GM21723 (cell line): ENCODE data around the gene ACTG1.

Source experiments
- ATAC-seq: cut with Tn5 transposase; IDR thresholded peaks from one replicate; pipeline ENCODE4 v1.9.1; 2021; ENCODE audit warnings: mild to moderate bottlenecking, moderate library complexity; ENCODE audit not compliant: unreplicated experiment

ACTG1 gene

GRCh38 chr17:81483085-81483861, 29.3 kb downstream of the ACTG1 start:
- ATAC-seq, result no peak

- ATAC-seq, result no peak
Measured at GRCh38 chr17:81482673-81483072, 29.9 kb downstream of the ACTG1 start.

DNA sequence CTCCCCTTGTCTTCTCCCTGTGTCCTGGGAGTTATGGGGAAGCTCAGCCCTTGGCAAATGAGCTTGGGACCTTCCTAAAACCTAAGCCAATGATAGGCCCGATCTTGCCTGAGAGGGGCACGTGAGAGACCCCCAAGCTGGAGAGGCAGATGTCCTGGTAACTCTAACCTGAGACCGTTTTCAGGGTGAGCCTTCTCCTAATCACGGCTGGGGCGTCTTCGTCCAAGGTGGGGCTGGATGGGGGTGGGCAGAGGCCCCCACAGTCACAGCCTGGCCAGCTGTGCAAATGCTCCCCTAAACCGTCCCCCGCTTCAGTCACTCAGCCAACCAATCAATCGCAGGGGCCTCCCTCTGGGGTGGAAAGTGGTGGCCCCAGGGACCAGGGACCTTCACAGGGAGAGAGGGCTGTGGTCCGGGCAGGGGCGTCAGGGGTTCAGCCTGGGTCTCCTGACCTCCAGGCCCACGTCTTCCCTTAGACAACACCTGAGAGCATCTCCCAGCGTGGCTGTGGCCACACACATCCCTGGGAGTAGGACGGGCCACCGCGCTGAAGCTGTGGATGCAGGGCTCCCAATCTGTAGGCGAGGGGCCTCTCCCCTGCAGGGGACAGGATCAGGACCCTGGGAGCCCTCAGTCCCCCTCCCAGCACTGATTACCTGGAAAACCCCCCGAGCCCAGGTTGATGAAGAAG, 30.6 kb downstream of the ACTG1 start:
- ATAC-seq, result no peak

- no peak for ATAC-seq
Measured at GRCh38 chr17:81481073-81481799, 31.4 kb downstream of the ACTG1 start.

DNA sequence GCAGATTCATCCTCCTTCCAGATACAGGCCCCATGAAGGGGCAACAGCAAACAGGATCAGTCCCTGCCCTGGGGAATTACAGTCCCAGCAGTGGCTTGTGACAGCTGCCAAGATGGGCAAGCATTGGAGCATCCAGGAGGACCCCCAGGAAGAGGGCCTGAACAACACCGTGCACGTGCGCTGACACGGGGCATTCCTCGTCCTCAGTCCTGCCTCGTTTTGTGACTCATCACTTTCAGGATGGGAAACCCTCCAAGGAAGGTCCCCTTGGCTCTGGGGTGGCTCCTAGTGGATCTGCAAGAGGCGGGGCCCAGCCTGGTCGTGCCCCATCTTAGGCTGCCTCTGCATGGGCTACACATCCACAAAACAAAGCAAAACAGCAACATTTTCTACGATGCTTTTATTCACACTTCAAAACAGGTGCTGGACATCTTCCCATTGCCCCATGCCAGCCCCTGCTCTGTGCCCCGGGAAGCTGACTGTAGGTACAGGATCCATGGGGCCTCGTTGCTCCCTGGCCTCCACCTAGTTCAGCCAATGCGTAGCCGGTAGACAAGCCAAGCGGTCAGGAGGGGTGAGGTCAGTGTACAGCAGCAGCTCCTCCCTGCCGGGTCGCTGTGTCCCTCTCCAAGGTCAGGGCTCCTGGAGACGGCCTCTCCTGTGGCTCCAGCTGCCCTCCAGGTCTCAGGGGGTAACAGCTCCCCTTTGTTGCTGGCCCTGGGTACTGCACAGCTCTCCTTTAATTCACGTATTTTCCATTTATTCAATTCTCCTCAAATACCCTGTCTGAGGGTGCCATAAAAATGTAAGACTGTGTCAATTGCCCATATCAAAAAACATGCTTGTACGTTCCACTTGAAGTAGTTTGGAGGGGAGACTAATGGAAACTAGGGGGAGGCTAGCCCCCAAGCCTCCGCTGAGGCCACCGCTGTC, 32.2 kb downstream of the ACTG1 start:
- ATAC-seq, result no peak

DNA sequence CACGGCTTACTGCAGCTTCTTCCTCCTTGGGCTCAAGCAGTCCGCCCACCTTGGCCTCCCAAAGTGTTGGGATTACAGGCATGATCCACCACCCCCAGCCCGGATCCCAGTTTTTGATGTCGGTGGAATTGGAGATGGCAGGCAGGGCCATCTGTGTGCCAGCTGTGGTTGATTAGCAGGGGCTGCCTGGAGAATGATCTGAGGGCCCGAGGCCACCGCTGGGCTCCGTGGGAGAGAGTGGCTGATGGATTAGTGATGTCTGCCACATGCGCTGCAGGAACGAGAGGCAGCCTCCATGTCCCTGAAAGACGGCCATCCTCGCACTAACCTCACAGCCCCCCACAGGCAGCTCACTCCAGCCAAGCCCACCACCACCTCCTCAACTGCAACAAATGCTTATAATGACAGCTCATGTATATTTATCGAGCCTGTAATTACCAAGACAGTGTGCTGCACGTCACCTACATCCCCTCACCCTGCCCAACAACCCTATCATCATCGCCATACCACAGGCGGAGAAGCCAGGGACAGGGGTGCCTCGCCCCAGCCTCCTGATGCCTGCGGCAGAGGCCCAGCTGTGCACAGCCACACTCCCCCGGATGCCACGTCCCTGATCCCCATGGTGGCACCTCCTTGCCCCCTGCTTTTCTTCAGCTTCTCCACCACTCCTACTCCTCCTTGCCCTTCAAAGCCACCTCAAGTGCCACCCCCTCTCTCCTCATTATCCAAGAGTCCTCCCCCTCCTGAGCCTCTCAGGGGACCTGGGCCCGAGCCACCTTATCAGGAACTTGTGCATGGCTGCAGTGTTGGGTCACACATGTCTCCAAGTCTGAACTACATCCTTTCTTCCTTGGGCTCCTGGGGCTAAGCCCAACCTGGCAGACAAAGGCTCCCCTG, 33.2 kb downstream of the ACTG1 start:
- no peak for ATAC-seq

DNA sequence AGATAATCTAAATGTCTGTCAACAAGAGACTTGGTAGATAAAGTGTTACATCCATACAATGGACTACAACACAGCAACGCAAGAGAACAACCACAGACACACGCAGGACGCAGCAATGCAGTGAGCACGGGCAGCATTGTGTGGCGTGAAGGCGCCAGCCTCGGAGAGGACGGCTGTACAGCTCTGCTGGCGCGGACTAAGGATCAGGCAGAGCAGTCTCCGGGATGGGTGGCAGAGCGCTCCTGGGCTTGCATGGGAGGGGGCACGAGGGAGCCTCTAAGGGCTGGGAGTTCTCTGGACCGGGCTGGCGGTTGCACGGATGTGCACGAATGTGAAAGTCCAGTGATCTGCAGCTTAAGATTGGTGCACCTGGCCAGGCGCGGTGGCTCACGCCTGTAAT, 34.5 kb downstream of the ACTG1 start:
- ATAC-seq, result no peak

- ATAC-seq, result no peak
Measured at GRCh38 chr17:81477173-81477572, 35.4 kb downstream of the ACTG1 start.

DNA sequence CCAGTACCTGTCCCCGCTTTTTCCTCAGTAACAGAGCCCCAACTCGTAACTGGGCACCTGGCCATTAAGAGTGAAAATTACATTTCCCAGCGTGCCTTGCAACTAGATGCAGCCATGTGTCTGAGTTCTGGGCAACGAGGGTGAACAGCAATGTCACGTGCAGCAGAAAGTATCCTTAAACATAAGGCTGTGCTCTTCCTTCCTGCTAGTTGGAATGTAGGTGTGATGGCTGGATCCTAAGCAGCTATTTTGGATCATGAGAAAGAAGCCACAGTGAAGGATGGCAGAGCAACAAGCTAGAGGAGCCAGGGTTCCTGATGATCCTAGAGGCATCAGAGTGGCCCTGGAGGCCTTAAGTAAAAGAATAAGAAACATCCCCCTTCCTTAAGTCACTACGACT, 36.0 kb downstream of the ACTG1 start:
- ATAC-seq, result no peak

GRCh38 chr17:81476097-81476496, 36.5 kb downstream of the ACTG1 start:
- ATAC-seq, result no peak

DNA sequence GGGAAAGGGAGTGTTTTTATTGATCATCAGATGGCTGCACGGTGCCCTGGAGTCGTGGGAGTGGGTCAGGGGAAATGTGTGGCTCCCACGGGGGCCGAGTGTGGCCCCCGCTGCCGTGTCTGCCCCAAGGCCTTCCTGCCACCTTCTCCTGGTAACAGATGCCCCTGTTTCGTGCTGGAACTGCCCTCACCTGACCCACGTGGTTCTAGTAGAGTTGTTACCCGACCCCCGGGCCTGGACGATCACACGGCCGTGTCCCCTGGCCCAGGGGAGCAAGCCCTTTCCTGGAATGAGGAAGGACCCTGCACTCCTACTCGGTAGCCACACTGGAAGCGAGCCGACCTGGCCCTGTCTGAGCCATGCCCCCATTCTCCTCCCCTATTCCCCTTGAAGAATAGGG, 37.6 kb downstream of the ACTG1 start:
- no peak for ATAC-seq

GRCh38 chr17:81473019-81473418, 39.6 kb downstream of the ACTG1 start:
- ATAC-seq, result no peak

GRCh38 chr17:81471818-81472456, 40.7 kb downstream of the ACTG1 start:
- ATAC-seq, result no peak

DNA sequence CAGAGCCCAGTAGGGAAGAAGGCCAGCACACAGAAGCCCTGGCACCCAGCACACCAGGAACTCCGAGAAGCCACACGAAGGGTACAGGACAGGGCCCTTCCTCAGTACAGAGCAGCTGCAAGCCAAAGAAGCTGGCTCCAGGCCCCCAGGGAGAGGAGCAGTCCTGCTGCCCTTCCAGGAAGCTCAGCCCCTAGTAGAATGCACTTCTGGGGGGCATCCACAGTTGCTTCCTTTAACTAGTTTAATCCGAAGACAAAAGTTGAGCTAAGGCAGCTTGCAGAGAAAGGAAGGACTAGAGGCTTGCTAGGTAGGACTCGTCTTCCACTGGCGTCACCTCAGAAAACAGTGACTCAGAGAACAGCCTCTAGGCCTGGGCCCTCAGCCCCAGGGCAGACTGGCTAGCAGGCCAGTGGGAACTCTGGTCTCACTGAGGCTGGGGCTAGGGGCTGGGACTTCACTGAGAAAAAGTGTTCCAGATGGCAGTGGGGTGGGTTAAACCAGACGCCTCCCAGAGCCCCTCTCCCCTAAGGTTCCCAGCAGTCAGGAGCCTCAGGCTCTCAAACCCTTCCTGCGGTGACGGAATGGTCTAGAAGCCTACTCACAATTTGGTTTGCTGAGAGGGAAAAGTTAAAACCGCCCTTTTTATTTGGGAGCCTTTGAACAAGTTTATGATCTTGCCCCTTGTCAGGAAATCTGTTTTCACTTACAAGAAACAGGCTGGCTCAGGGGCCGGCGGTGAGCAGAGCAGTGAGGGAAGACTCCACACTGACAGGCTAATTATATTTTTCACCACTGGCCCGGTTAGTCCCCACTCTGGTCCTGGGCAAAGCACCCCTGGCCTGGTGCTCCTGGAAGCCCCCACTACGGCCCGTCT, 41.4 kb downstream of the ACTG1 start:
- ATAC-seq, result no peak

DNA sequence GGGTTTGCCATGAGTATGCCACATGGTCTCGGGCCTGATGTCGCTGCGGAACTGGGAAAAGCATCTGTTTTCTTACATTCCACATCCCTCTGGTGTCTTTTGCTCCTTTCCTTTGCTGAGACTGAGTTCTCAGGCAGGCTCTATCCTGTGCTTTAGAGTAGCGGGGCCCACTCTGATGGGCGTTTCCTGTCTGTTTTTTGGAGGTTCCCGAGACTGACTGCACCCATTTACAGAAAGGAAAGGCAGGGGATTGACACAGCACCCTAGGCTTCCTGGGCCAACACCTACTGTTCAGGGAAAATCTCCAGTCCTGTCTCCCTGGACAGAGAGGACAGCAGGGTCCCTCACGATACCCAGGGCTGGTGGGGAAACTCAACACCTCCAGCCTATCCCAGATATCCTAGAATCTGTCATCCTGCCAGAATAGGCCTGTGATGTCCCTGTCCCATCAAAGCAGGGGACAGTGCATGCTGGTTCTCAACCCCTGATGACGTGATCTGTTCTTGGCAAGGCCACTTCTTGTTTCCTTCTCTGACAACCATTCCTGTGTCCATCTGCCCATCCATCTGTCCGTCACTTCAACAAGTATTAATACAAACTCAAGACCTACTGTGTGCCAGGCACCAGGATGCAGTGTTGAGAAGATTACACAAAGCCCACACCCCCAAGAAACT, 42.2 kb downstream of the ACTG1 start:
- ATAC-seq, result no peak

DNA sequence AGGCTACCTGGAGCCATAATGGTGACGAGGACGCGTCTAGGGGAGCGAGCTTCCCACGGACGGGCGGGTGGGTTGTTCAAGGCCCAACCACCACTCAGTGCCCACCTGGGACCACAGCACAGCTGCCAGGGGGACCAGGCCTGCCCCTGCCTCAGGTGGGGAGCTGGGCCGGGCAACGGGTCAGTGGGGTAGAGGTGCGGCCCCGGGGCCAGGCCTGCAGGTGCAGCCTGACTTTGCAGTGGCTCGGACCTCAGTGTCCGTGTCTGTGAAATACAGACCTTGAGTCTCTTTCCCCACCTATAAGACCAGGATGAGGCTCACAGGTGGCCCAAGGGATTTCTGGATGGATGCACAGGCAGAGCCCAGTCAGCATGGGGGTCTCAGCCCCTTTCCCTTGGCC, 43.3 kb downstream of the ACTG1 start:
- no peak for ATAC-seq

DNA sequence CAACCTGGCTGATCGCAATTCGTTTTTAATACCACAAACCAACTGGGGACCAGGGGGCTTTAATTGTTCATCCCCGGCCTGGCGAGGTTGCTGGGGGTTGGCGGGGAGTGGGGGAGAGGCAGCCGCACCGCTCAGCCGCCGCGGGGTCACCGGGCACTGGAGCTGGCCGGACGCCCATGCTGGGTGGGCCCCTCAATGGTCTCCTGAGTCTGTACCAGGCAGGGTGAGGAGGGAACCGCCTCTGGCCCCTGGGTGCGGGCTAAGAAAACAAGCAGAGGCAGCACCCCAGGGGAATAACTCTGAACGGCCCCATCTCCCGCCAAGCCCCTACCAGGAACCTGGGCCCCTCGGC, 43.9 kb downstream of the ACTG1 start:
- no peak for ATAC-seq
